Mucosa of rectum (tissue), 2 donors: ENCODE measurements around the gene NKRF.
"Not testable (repeated sequence)": the region's sequence is repeated elsewhere in the genome, so short reads cannot be mapped to it uniquely, and the experiment has no call there.

Experiments used
- H3K27ac ChIP-seq, 2 donors: one replicate each; pipeline ENCODE4 v1.7.0; 2013; ENCODE audit warnings: inconsistent platforms in 2 of 2, low read depth in 2 of 2, low read length in 2 of 2
- H3K27me3 ChIP-seq, 2 donors: one replicate each; pipeline ENCODE4 v1.7.0; 2013; ENCODE audit warnings: low read length in 2 of 2; ENCODE audit not compliant: control insufficient read depth in 2 of 2, insufficient read depth in 2 of 2
- H3K36me3 ChIP-seq, 2 donors: one replicate each; pipeline ENCODE4 v1.7.0; 2013; ENCODE audit warnings: low read length in 2 of 2; ENCODE audit not compliant: control insufficient read depth in 2 of 2, insufficient read depth in 2 of 2
- H3K4me1 ChIP-seq, 2 donors: one replicate each; pipeline ENCODE4 v1.7.0; 2013; ENCODE audit warnings: low read length in 2 of 2, mild to moderate bottlenecking in 1 of 2; ENCODE audit not compliant: control insufficient read depth in 2 of 2, insufficient read depth in 2 of 2
- H3K4me3 ChIP-seq, 2 donors: one replicate each; pipeline ENCODE4 v1.7.0; 2013; ENCODE audit warnings: low read length in 2 of 2
- H3K9ac ChIP-seq, 2 donors: one replicate each; pipeline ENCODE4 v1.7.0; 2013; ENCODE audit warnings: low read length in 2 of 2, low read depth in 1 of 2, mild to moderate bottlenecking in 1 of 2
- H3K9me3 ChIP-seq, 2 donors: one replicate each; pipeline ENCODE4 v1.7.0; 2013; ENCODE audit warnings: low read length in 2 of 2; ENCODE audit not compliant: control insufficient read depth in 2 of 2
- donor health status: healthy.
- donor health status: Normal muscosa, but diverticular disease.

Gene NKRF

DNA sequence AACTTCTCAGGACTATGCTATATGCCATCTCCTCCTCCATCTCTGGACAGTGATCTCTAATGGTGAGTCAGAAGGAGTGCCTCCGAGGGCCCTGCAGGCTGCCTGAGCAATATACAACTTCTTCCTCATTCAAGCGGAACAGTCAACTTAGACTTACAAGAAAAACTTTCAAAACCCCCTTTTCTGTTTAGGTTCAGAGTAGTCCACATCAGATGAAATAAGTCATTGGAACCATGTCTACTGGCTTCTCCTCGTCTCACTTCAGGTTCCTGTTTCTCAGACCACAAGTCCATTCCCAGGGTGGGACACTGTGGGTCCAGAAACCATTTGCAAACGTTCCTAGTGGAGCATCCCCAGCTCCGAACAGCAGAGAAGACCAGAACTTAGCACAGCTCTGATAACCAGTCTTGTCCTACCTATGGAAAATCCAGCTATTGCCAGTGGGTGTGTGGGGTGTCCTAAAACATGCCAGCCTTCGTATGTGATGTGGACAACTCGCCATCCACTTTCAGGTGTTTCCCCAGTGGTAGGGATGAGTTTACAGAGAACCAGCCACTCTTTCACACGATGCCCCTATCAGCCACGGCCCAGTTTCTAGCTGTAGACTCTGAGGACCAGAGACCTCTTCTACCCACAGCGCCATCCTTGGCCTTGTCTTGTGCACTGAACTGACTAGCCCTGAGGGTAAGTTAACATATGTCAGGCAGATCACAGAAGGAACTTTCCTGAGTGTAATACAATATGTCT lies 32.7 kb upstream of the NKRF start:
- peaks cover 0 to 13% of the 10 kb centered on the region in 2 donors for H3K36me3 ChIP-seq
- H3K9me3 ChIP-seq, result no peaks in the 10 kb centered on the region
- H3K4me3 ChIP-seq, result no peak overlapping the region
- no peaks in the 10 kb centered on the region for H3K27me3 ChIP-seq
- H3K9ac ChIP-seq, result no peak overlapping the region
- no peak overlapping the region for H3K27ac ChIP-seq
- H3K4me1 ChIP-seq, result no peaks in the 10 kb centered on the region

DNA sequence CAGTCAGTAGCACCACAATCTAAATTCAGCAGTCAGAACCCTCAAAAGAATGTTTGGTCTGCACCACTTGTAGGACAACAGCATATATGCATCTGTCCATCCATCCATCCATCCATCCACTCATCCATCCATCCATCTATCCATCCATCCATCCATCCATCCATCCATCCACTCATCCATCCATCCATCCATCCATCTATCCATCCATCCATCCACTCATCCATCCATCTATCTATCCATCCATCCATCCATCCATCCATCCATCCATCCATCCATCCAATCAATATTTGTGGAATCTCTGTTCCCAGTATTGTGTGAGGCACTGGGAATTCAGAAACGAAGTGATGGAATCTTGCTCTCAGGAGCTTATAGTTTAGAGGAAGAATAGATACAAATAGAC lies 31.2 kb upstream of the NKRF start:
- not testable (repeated sequence) for H3K9ac ChIP-seq, H3K27ac ChIP-seq, H3K9me3 ChIP-seq, H3K4me1 ChIP-seq, H3K4me3 ChIP-seq, H3K27me3 ChIP-seq
- peaks cover 0 to 13% of the 10 kb centered on the region in 2 donors for H3K36me3 ChIP-seq

DNA sequence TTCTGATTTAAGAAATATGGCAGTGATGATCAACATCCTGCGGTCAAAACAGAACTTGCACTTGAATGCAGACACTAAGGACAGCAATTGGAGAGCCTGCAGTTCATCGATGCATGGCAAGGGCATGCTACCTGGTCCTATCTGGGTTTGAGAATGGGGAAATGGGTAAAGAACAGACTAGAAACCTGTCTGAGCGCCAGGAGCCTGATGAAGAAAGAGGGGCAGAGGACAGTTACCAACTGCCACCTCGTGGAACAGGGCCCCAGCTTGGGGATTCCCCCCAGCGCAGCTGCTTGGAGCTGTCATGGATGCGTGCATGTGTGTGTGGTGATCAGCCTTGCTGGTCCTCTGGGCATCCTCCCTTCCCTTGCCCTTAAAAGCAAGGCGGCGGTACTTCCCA lies 30.2 kb upstream of the NKRF start:
- Histone ChIP-seq H3K27me3 (no peaks in the 10 kb centered on the region), H3K9ac (no peak overlapping the region), H3K4me1 (no peaks in the 10 kb centered on the region), H3K36me3 (peaks cover 0 to 13% of the 10 kb centered on the region in 2 donors), H3K9me3 (no peaks in the 10 kb centered on the region), H3K27ac (no peak overlapping the region), H3K4me3 (no peak overlapping the region)

DNA sequence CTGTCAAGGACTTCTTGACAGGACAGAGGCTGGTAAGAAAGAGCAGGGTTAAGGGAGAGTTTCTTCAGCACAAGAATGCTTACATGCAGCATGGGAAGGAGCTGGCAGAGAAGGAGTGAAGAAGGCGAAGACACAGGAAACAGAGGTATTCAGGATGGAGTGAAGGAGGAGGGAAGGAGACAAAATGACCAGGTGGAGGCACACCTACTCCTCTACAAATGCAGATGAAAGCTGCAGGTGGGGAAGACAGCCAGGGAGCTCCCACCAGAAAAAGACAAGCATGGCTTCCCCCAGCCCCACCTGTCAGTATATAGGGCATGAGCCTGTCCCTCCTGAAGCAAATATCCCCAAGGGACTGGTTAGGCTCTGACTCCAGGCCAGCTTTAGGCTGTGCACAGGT lies 29.6 kb upstream of the NKRF start:
- Histone ChIP-seq H3K4me1 (no peaks in the 10 kb centered on the region), H3K27ac (no peak overlapping the region), H3K9me3 (no peaks in the 10 kb centered on the region), H3K36me3 (peaks cover 0 to 13% of the 10 kb centered on the region in 2 donors), H3K9ac (no peak overlapping the region), H3K27me3 (no peaks in the 10 kb centered on the region), H3K4me3 (no peak overlapping the region)

DNA sequence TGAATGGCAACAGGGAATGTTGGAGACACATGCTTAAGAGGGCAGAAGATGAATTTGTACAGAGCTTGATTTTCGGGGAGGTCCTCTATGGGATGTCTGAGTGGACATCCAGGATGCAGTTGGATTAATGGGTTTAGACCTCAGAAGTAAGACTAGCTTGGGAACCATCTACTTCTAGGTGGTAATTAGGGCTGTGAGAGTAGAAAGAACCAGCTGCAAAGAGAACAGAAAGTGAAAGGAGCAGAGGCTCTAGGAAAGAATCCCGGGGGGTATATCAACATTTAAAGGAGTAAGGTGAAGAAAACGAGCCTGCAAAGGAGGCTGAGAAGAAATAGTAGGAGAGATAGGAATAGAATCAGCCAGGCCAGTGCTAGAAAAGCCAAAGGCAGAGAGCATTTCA lies 29.0 kb upstream of the NKRF start:
- no peak overlapping the region for H3K27ac ChIP-seq
- no peak overlapping the region for H3K4me3 ChIP-seq
- H3K9me3 ChIP-seq, result no peaks in the 10 kb centered on the region
- H3K9ac ChIP-seq, result no peak overlapping the region
- H3K36me3 ChIP-seq, result peaks cover 0 to 9% of the 10 kb centered on the region in 2 donors
- H3K4me1 ChIP-seq, result no peaks in the 10 kb centered on the region
- H3K27me3 ChIP-seq, result no peaks in the 10 kb centered on the region

DNA sequence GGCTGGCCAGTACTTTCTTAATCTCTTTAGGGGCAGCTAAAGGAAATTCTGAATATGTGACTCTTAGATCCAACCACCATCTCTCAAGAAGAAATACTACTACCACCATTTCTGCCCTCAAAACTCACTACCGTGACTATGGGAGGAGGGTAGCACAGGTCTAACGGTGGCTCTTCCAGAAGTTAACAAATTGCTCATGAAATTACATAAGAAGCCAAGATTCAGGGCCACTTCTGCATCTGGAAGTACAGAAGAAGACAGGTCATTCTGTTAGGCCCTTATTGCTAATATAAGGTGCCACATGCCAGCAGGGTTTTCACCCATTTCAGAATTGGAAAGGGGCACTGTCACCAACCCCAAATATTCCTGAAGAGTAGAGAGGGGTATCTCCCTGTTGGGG lies 19.6 kb upstream of the NKRF start:
- peaks cover 0 to 4% of the 10 kb centered on the region in 2 donors for H3K36me3 ChIP-seq
- H3K27ac ChIP-seq, result no peak overlapping the region
- no peaks in the 10 kb centered on the region for H3K27me3 ChIP-seq
- H3K4me3 ChIP-seq, result no peak overlapping the region
- no peaks in the 10 kb centered on the region for H3K4me1 ChIP-seq
- no peak overlapping the region for H3K9ac ChIP-seq
- H3K9me3 ChIP-seq, result no peaks in the 10 kb centered on the region

DNA sequence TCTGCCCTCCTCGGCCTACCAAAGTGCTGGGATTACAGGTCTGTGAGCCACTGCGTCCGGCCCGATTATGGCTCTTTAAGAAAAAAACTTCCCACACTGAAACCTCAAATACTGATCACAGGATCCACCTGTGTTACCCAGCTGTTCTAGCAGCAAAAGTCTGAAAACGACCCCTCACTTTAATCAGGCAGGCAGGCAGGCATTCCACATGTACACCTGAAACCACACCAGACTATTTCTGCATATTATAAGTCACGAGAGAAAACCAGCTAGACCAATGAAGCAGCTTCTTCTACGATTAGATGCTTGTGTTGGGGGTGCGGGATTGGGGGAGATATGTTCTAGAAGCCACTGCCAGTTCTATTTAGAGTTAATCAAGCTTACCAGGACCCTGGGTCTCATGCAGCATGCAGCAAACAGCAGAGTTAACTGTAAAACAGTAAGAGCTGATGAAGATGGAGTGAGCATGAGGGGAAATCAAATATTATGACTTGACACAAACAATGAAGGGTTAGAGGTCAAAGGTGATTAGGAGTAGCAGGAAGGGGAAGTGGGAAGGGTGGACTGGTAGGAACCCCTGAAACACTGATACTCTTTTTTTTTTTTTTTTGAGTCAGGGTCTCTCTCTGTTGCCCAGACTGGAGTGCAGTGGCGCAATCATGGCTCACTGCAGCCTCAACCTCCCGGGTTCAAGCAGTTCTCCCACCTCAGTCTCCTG lies 18.9 kb upstream of the NKRF start:
- no peaks in the 10 kb centered on the region for H3K27me3 ChIP-seq
- no peak overlapping the region for H3K9ac ChIP-seq
- H3K9me3 ChIP-seq, result no peaks in the 10 kb centered on the region
- H3K36me3 ChIP-seq, result peaks cover 0 to 4% of the 10 kb centered on the region in 2 donors
- H3K4me1 ChIP-seq, result no peaks in the 10 kb centered on the region
- no peak overlapping the region for H3K27ac ChIP-seq
- no peak overlapping the region for H3K4me3 ChIP-seq

DNA sequence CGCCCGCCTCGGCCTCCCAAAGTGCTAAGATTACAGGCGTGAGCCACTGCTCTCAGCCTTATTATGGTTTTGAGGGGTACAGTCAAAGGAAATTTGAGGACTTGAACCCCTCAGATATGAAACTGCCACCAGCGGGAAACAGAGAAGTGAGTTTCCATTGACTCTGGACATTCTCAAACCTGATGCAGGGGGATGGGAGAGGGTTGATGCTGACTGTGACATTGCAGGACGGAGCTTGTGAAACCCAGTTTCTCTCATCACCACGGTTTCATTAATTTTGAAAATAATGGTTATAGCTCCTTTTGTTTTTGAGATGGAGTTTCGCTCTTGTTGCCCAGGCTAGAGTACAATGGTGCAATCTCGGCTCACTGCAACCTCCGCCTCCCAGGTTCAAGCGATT lies 18.2 kb upstream of the NKRF start:
- Histone ChIP-seq H3K27me3 (no peaks in the 10 kb centered on the region), H3K36me3 (peaks cover 0 to 4% of the 10 kb centered on the region in 2 donors), H3K4me1 (no peaks in the 10 kb centered on the region), H3K9me3 (no peaks in the 10 kb centered on the region), H3K4me3 (no peak overlapping the region), H3K9ac (no peak overlapping the region), H3K27ac (no peak overlapping the region)

DNA sequence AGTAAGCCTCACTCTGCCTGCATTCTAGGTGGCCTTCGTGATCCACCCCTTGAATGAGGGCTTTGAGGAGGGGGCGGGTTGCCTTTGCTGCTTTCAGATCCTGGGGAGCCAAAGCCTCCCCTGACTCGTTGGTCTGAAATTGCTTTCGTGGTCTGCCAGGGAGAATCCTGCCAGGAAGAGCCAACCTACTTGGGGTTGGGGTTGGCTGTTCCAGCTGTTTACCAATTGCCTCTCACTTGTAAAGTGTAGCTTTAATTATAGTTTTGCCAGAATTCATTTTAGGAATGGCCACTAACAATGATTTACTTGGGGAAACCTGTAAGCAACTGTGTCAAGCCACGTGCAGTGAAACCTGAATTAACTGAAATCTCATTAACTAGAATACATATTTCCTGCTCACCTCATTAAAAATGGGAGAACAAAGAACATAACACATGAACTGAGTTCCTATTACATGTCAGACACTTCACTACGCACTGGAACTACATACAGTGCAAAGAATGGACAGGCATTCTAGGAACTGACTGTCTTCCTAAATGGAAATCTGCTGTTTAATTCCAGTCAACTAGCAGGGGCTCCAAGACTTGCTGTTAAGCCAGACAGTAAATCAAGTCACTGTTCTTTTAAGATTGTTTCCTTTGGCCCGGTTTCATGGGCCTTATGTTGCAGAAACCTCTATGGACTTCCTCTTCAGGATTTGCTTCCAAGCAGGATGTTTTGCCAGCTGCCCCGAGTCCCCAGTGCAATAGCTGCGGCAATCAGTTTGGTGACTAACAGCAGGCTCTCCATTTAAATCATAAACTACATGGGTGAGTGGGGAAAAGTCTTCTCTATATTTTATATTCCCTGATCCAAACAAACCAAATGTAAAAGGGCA lies 16.4 kb upstream of the NKRF start:
- H3K27me3 ChIP-seq, result no peaks in the 10 kb centered on the region
- H3K27ac ChIP-seq, result peak overlapping the region in 1 of 2 donors; percentile 2
- no peak overlapping the region for H3K4me3 ChIP-seq
- H3K36me3 ChIP-seq, result no peaks in the 10 kb centered on the region
- no peak overlapping the region for H3K9ac ChIP-seq
- no peaks in the 10 kb centered on the region for H3K4me1 ChIP-seq
- no peaks in the 10 kb centered on the region for H3K9me3 ChIP-seq

DNA sequence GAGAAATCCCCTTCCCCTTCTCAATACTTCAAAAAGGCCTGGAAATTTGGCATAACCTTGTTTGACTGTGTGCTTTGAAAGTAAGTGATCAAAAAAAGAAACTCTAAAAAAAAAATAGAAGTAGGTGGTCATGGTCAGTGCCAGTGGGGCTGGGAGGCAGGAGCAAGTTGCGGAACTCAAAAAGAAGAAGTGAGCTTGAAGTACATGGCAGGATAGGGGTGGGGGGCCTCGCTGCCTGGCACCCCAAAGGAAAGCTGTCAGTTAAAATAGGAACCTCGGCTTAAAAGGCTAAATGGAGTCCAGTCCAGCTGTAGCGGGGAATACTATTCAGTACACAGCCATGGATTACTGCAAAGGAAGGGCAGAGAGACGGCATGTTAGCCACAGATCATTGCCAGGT lies 12.2 kb upstream of the NKRF start:
- no peak overlapping the region for H3K4me3 ChIP-seq
- H3K9ac ChIP-seq, result no peak overlapping the region
- no peaks in the 10 kb centered on the region for H3K36me3 ChIP-seq
- no peaks in the 10 kb centered on the region for H3K9me3 ChIP-seq
- no peak overlapping the region for H3K27ac ChIP-seq
- no peaks in the 10 kb centered on the region for H3K4me1 ChIP-seq
- peaks cover 0 to 3% of the 10 kb centered on the region in 2 donors for H3K27me3 ChIP-seq
